Ammon's horn (tissue), 1 donor: ENCODE measurements around the gene C4orf36.

Source experiments
- DNase-seq: peaks from one replicate; pipeline ENCODE4 v3.0.0-alpha.2; 2016; ENCODE audit warnings: low spot score

C4orf36 gene

GRCh38 chr4:86891762-86892635 lies at the start of gene C4orf36:
C4orf36 (minus strand) TSS chr4:86892422; CDS start chr4:86891520, 902 bp downstream.
- DNase-seq = peak; percentile 73

- DNase-seq = no peak
These were observed 48.8 kb upstream of the C4orf36 start for GRCh38 chr4:86940920-86941460.

- no peak for DNase-seq
These were observed 47.7 kb upstream of the C4orf36 start for GRCh38 chr4:86939729-86940575.

GRCh38 chr4:86938771-86939520 lies 46.7 kb upstream of the C4orf36 start:
- no peak for DNase-seq

GRCh38 chr4:86935853-86936733 lies 43.9 kb upstream of the C4orf36 start:
- peak; percentile 20 for DNase-seq

- no peak for DNase-seq
These were observed 43.3 kb upstream of the C4orf36 start for GRCh38 chr4:86935566-86935852.

GRCh38 chr4:86934771-86935565 lies 42.7 kb upstream of the C4orf36 start, which contains the start of gene AFF1:
AFF1 (plus strand) TSS chr4:86935011; CDS start chr4:86948534, 13,523 bp downstream.
- DNase-seq = peak; percentile 96

- DNase-seq = peak; percentile 9
These were observed 42.0 kb upstream of the C4orf36 start for GRCh38 chr4:86934147-86934770.

- DNase-seq = no peak
These were observed 36.4 kb upstream of the C4orf36 start for GRCh38 chr4:86928400-86929255.

GRCh38 chr4:86927843-86928395 lies 35.7 kb upstream of the C4orf36 start:
- no peak for DNase-seq

GRCh38 chr4:86926435-86927086 lies 34.3 kb upstream of the C4orf36 start:
- DNase-seq = no peak

- no peak for DNase-seq
These were observed 32.6 kb upstream of the C4orf36 start for GRCh38 chr4:86924811-86925210.

- DNase-seq = no peak
These were observed 29.5 kb upstream of the C4orf36 start for GRCh38 chr4:86921608-86922252.

GRCh38 chr4:86919561-86920223 lies 27.5 kb upstream of the C4orf36 start:
- no peak for DNase-seq

GRCh38 chr4:86918539-86919072 lies 26.4 kb upstream of the C4orf36 start:
- no peak for DNase-seq
